HEK293 (cell line): ENCODE data around the gene LAMTOR5.

Experiments
- PRDM1 ChIP-seq: fragments of 450-650 bp; formaldehyde crosslinking; IDR thresholded peaks from 2 replicates; pipeline ENCODE4; 2016; ENCODE audit warnings: missing biosample characterization, missing genetic modification characterization
- SALL2 ChIP-seq: fragments of 450-650 bp; formaldehyde crosslinking; IDR thresholded peaks from 2 replicates; pipeline ENCODE4 v1.5.0; 2017; ENCODE audit warnings: missing biosample characterization, mild to moderate bottlenecking, missing genetic modification characterization, borderline replicate concordance
- SCRT2 ChIP-seq: fragments of 450-650 bp; formaldehyde crosslinking; IDR thresholded peaks from 2 replicates; pipeline ENCODE4 v1.5.1; 2016; ENCODE audit warnings: missing biosample characterization, missing genetic modification characterization
- ZEB2 ChIP-seq: fragments of 450-650 bp; formaldehyde crosslinking; IDR thresholded peaks from 2 replicates; pipeline ENCODE4 v1.5.1; 2016; ENCODE audit warnings: missing biosample characterization, missing genetic modification characterization
- ZNF138 ChIP-seq: fragments of 450-650 bp; formaldehyde crosslinking; IDR thresholded peaks from 2 replicates; pipeline ENCODE4 v1.5.1; 2016; ENCODE audit warnings: missing biosample characterization, missing genetic modification characterization, borderline replicate concordance
- ZNF37A ChIP-seq: fragments of 450-650 bp; IDR thresholded peaks from 2 replicates; pipeline ENCODE4 v1.5.1; 2018; ENCODE audit warnings: missing biosample characterization, missing genetic modification characterization
- ZNF544 ChIP-seq: fragments of 450-650 bp; formaldehyde crosslinking; IDR thresholded peaks from 2 replicates; pipeline ENCODE4 v1.5.0; 2017; ENCODE audit warnings: missing biosample characterization, missing genetic modification characterization
- ZNF549 ChIP-seq: fragments of 450-650 bp; IDR thresholded peaks from 2 replicates; pipeline ENCODE4 v1.5.1; 2018; ENCODE audit warnings: missing biosample characterization, missing genetic modification characterization, mild to moderate bottlenecking, inconsistent platforms, moderate library complexity
- TF ChIP-seq, protein P1 (sequence below): fragments of 450-650 bp; formaldehyde crosslinking; IDR thresholded peaks from 2 replicates; pipeline ENCODE4 v1.5.1; 2016; ENCODE audit warnings: missing biosample characterization, missing genetic modification characterization
- TF ChIP-seq, protein P2 (sequence below): fragments of 450-650 bp; formaldehyde crosslinking; IDR thresholded peaks from 2 replicates; pipeline ENCODE4 v1.5.1; 2016; ENCODE audit warnings: missing biosample characterization, missing genetic modification characterization, low read depth

GRCh38 chr1:110360431-110360830, 47.1 kb downstream of the LAMTOR5 start:
- TF ChIP-seq ZNF138 (tag by site-specific recombination) (no peak), PRDM1 (tag by site-specific recombination) (no peak), ZNF549 (tag by site-specific recombination) (no peak), ZNF37A (no peak), ZNF544 (tag by site-specific recombination) (no peak), SCRT2 (tag by site-specific recombination) (no peak), SALL2 (tag by site-specific recombination) (no peak), ZEB2 (tag by site-specific recombination) (no peak)
- TF ChIP-seq, protein P1, sequence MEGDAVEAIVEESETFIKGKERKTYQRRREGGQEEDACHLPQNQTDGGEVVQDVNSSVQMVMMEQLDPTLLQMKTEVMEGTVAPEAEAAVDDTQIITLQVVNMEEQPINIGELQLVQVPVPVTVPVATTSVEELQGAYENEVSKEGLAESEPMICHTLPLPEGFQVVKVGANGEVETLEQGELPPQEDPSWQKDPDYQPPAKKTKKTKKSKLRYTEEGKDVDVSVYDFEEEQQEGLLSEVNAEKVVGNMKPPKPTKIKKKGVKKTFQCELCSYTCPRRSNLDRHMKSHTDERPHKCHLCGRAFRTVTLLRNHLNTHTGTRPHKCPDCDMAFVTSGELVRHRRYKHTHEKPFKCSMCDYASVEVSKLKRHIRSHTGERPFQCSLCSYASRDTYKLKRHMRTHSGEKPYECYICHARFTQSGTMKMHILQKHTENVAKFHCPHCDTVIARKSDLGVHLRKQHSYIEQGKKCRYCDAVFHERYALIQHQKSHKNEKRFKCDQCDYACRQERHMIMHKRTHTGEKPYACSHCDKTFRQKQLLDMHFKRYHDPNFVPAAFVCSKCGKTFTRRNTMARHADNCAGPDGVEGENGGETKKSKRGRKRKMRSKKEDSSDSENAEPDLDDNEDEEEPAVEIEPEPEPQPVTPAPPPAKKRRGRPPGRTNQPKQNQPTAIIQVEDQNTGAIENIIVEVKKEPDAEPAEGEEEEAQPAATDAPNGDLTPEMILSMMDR (tag by site-specific recombination), result no peak
- TF ChIP-seq, protein P2, sequence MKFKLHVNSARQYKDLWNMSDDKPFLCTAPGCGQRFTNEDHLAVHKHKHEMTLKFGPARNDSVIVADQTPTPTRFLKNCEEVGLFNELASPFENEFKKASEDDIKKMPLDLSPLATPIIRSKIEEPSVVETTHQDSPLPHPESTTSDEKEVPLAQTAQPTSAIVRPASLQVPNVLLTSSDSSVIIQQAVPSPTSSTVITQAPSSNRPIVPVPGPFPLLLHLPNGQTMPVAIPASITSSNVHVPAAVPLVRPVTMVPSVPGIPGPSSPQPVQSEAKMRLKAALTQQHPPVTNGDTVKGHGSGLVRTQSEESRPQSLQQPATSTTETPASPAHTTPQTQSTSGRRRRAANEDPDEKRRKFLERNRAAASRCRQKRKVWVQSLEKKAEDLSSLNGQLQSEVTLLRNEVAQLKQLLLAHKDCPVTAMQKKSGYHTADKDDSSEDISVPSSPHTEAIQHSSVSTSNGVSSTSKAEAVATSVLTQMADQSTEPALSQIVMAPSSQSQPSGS (tag by site-specific recombination), result no peak
